HG02763 (cell line): Measurements from ENCODE around the gene ANXA8L1.
"Not testable (repeated sequence)": the region's sequence is repeated elsewhere in the genome, so short reads cannot be mapped to it uniquely, and the experiment has no call there.

Experiments
- ATAC-seq: cut with Tn5 transposase; IDR thresholded peaks from one replicate; pipeline ENCODE4 v1.9.1; 2021; ENCODE audit warnings: mild to moderate bottlenecking, moderate library complexity; ENCODE audit not compliant: unreplicated experiment

ANXA8L1 gene, protein sequence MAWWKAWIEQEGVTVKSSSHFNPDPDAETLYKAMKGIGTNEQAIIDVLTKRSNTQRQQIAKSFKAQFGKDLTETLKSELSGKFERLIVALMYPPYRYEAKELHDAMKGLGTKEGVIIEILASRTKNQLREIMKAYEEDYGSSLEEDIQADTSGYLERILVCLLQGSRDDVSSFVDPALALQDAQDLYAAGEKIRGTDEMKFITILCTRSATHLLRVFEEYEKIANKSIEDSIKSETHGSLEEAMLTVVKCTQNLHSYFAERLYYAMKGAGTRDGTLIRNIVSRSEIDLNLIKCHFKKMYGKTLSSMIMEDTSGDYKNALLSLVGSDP

DNA sequence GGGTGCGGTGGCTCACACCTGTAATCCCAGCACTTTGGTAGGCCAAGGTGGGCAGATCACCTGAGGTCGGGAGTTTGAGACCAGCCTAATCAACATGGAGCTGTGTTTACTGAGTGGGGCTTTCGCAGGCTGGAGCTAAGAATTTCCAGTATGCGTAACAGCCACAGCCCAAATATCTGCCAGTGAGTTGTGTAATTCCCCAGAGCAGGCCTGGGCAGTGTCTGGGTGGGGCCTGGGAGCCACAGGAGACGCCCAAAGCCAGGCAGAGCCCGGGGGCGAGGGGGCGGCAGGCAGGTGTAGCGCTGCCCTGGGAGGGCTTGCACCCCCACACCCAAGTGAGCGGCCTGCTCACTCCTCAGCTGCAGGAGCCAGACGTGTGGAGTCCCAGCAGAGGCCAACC lies at the start of gene ANXA8L1:
ANXA8L1 (plus strand) TSS at position 371 of the 400 bp plus-strand sequence. CDS start 76 bp downstream, outside the sequence.
- ATAC-seq = not testable (repeated sequence)

GRCh38 chr10:46326066-46326465 lies 49.5 kb upstream of the ANXA8L1 start:
- no peak for ATAC-seq

DNA sequence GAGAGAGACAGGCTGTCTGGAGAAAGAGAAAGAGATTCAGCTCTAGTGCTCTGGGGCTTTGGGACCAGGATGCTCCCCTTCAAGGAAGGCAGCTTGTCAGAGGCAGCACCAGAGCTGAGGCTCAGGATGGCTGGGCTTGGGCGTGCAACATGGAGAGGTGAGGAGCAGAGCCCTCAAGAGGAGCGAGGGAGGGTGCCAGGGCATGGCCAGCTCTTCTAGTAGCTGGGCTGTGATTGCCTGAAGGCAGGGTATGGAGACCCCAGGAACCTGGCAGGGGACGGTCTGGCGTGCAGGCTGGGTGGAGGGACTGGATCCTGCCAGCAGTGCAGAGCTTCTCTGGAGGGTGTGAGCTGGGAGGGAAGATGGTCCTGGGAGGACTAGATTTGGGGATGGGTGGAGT lies 48.6 kb upstream of the ANXA8L1 start:
- ATAC-seq = no peak

GRCh38 chr10:46327685-46328084 lies 47.9 kb upstream of the ANXA8L1 start:
- ATAC-seq = no peak

DNA sequence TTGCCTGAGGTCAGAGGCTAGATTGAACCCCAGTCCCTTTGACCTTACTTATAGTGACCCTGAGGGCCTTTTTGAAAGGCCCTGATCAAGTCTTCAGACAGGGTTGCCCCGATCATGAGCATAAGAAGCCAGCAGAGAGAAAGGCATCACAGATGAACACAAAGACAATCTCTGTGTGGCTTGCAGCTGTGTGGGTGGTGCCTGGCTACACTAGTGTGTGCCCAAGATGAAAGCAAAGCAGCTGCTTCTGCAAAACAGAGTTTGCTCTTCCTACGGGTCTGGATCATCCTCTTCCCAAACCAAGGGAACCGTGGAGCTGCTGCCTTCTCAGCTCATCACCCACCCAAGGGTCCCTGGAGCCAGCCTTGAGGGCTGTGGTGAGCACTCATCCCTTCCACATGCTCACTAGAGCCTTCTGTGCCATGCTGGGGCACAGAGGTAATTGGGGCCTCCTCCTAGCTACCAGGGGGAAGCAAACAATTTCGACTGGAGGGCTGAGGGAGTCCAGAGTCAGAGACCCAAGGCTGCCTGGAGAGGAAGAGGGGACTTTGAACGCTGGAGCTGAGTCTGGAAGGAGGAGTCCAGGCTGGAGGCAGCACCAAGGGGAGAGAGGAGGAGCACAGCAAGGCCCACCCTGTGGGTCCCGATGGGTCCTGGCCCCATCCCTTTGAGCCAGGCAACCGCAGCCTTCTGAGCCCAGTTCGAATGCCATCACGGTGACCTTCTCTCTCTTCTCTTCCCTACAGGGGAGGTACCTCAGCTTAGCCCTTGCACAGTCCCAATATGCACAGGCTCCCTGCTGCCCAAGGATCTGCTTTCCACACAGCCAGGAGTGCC lies 46.5 kb upstream of the ANXA8L1 start:
- no peak for ATAC-seq

- no peak for ATAC-seq
Observed at GRCh38 chr10:46329690-46330016, 45.9 kb upstream of the ANXA8L1 start.

DNA sequence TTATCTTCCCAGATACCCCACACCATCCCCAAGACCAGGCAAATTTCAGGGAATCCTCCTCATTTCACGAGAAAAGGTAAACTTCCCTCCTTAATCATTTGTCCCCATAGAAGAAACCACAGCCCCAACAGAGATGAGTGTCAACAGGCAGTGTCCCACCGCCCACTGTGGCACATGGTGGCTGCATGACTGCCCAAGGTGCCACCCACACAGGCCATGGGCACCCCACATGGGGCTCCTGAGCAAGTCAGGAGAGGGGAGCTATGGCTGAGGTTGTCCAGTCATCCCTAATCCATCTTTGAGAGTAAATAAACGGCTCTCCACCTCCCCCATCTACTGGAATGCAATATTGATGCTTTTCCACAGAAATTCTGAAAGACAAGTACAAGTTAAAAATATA lies 44.7 kb upstream of the ANXA8L1 start:
- ATAC-seq = no peak

GRCh38 chr10:46365484-46365883 lies 10.1 kb upstream of the ANXA8L1 start:
- not testable (repeated sequence) for ATAC-seq

- ATAC-seq = not testable (repeated sequence)
Observed at GRCh38 chr10:46367209-46367608, 8.4 kb upstream of the ANXA8L1 start.

DNA sequence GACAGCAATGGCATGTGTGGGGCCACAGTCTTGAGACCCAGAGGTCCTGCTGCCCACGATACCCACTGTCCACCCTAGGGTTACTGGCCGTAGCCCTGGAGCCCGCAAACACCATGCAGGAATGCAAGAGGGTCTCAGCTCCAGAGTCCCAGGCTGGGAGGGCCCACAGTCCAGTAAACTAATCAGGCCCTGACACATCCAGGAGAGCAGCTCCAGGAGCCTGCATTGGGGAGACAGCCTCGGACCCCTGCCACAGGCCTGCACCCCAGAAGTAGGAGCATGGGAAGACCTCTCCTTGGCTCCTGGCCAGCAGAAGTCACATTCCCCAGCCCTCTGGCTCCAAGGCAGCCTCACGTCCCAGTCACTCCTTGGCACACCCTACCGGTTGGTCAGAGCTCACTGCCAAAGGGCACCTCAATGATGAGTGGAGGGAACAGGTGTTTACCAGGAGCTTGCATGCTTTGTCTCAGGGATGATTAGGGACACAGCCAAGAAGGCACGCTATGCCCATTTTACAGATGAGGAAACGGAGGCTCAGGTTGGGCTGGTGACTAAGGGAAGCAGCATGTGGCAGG lies 7.8 kb upstream of the ANXA8L1 start:
- ATAC-seq = not testable (repeated sequence)

DNA sequence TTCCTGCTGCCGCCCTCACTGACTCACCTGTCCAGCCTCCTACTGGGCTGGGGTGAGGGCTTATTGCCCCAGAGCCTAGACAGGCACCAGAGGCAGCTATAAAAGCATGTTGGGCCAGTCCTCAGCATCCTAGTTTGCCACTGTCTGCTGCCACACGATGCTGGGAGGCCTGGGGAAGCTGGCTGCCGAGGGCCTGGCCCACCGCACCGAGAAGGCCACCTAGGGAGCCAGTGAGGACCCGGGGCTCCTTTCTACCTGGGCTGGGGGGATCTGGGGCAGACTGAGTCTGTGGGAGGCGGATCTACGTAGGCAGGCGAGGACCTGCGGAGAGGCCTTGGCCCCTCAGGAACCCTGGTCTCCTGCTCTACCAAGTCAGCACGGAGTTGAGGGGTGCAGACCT lies 6.6 kb upstream of the ANXA8L1 start:
- not testable (repeated sequence) for ATAC-seq

- not testable (repeated sequence) for ATAC-seq
Observed at GRCh38 chr10:46374410-46374809, 1.2 kb upstream of the ANXA8L1 start.

GRCh38 chr10:46377022-46377421 lies 1.4 kb downstream of the ANXA8L1 start:
- ATAC-seq = not testable (repeated sequence)

DNA sequence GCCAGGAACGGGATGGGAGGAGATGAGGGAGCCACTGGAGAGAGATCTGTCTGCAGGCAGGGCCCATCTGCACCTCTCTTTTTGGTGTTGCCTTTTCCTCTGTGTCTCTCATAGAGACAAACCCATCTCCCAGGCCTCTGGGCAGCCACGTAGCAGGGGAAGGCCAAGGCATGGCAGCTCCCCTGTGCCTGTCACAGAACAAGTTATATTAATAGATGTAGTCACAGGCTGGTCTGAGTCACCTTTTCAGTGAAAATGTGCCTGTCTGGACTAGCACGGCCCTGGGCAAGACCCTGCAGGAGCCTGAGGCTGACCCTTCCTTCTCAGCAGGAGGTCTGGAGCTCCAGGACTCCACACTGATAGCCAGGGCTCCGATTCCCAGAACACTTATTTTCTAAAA lies 2.1 kb downstream of the ANXA8L1 start:
- not testable (repeated sequence) for ATAC-seq

DNA sequence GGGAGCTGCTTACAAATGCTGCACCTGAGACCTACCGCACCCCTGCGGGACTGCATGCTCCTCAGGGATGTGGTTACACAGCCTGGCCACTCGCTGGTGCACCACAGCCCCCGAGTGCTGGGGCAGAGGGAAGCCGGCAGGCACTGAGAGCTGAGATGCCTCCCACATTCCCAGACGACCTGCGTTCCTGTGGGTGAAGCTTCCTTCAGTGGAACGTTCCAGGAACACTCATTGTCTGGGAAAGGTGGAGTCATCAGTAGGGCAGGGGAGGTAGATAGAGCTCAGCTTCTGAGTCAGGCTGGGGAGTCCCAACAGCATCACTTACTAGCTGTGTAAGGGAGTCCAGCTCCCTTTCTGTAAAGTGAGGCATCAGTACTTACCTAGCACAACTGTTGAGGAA lies 2.5 kb downstream of the ANXA8L1 start:
- ATAC-seq = not testable (repeated sequence)

- ATAC-seq = not testable (repeated sequence)
Observed at GRCh38 chr10:46379233-46379848, 3.8 kb downstream of the ANXA8L1 start.

- not testable (repeated sequence) for ATAC-seq
Observed at GRCh38 chr10:46385858-46386257, 10.3 kb downstream of the ANXA8L1 start.

- not testable (repeated sequence) for ATAC-seq
Observed at GRCh38 chr10:46386694-46387093, 11.1 kb downstream of the ANXA8L1 start.

DNA sequence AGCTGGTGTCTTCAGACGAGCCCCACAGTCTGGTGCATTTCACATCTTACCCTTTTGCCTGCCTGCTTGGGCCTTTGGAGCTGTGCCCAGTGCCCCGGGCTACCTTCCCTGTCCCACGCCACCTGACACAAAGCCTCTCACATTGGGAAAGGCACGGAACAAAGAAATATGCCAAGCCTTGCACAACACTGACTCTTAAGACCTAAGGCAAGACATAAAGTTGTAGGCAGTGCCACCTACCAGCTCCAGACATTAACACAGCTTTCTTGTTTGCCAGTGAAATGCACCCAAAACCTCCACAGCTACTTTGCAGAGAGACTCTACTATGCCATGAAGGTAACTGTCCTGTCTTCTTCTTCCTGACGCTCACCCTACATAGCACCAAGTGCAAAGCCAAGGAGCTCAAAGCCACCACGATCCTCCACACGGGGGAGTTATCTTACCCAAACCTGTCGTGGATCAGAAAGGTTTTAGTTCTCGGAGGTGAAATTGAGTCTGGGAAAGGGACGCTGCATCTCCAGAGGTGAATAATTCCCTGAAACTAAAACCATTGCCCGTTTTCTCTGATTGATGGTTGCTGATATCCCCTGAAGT lies 11.8 kb downstream of the ANXA8L1 start:
- ATAC-seq = not testable (repeated sequence)

- not testable (repeated sequence) for ATAC-seq
Observed at GRCh38 chr10:46391422-46391821, 15.8 kb downstream of the ANXA8L1 start.
